ENCODE data around the gene CLECL1.
"Not testable (repeated sequence)": the region's sequence is repeated elsewhere in the genome, so short reads cannot be mapped to it uniquely, and the experiment has no call there.

The CLECL1 gene

DNA sequence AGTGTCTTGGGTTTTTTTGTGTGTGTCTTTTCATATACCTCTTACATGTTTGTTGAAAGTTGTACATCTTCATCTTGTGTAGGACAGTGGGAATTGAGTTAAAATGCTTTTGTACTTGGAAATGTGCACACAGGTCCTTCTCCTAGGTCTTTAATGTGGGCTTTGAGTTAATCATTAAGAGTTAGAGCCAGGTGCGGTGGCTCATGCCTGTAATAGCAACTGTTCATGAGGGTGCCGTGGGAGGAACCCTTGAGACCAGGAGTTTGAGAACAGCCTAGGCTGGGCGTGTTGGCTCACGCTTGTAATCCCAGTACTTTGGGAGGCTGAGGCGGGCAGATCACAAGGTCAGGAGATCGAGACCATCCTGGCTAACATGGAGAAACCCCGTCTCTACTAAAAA is 13.9 kb downstream of the CLECL1 start:
- in situ Hi-C loops (cut with MboI; ENCODE audit: low pct_unique_long_range_greater_than_20kb, low sequenced_read_pairs, unreplicated experiment), result no loop called here
- DNase-seq (ENCODE audit: low spot score), result no peak
- TF ChIP-seq, protein P1, sequence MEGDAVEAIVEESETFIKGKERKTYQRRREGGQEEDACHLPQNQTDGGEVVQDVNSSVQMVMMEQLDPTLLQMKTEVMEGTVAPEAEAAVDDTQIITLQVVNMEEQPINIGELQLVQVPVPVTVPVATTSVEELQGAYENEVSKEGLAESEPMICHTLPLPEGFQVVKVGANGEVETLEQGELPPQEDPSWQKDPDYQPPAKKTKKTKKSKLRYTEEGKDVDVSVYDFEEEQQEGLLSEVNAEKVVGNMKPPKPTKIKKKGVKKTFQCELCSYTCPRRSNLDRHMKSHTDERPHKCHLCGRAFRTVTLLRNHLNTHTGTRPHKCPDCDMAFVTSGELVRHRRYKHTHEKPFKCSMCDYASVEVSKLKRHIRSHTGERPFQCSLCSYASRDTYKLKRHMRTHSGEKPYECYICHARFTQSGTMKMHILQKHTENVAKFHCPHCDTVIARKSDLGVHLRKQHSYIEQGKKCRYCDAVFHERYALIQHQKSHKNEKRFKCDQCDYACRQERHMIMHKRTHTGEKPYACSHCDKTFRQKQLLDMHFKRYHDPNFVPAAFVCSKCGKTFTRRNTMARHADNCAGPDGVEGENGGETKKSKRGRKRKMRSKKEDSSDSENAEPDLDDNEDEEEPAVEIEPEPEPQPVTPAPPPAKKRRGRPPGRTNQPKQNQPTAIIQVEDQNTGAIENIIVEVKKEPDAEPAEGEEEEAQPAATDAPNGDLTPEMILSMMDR (IDR thresholded peaks at IDR 0.05; ENCODE audit: extremely low read depth, insufficient read depth, missing control alignments), result no peak

GRCh38 chr12:9717070-9717925 is 15.6 kb downstream of the CLECL1 start:
- TF ChIP-seq, protein P1 (IDR thresholded peaks at IDR 0.05; ENCODE audit: extremely low read depth, insufficient read depth, missing control alignments), result no peak
- no peak for DNase-seq (ENCODE audit: low spot score)
- in situ Hi-C loops (cut with MboI; ENCODE audit: low pct_unique_long_range_greater_than_20kb, low sequenced_read_pairs, unreplicated experiment), result no loop called here

- in situ Hi-C loops (cut with MboI; ENCODE audit: low pct_unique_long_range_greater_than_20kb, low sequenced_read_pairs, unreplicated experiment); DNase-seq (ENCODE audit: low spot score): not testable (repeated sequence)
Measured at GRCh38 chr12:9713032-9713558, 19.8 kb downstream of the CLECL1 start.

- TF ChIP-seq, protein P1 (IDR thresholded peaks at IDR 0.05; ENCODE audit: extremely low read depth, insufficient read depth, missing control alignments), result no peak
- in situ Hi-C loops (cut with MboI; ENCODE audit: low pct_unique_long_range_greater_than_20kb, low sequenced_read_pairs, unreplicated experiment), result no loop called here
- no peak for DNase-seq (ENCODE audit: low spot score)
Measured at GRCh38 chr12:9711664-9712063, 21.2 kb downstream of the CLECL1 start.

- DNase-seq (ENCODE audit: low spot score), result no peak
- in situ Hi-C loops (cut with MboI; ENCODE audit: low pct_unique_long_range_greater_than_20kb, low sequenced_read_pairs, unreplicated experiment), result no loop called here
- TF ChIP-seq, protein P1 (IDR thresholded peaks at IDR 0.05; ENCODE audit: extremely low read depth, insufficient read depth, missing control alignments), result no peak
Measured at GRCh38 chr12:9710584-9711375, 22.1 kb downstream of the CLECL1 start.

DNA sequence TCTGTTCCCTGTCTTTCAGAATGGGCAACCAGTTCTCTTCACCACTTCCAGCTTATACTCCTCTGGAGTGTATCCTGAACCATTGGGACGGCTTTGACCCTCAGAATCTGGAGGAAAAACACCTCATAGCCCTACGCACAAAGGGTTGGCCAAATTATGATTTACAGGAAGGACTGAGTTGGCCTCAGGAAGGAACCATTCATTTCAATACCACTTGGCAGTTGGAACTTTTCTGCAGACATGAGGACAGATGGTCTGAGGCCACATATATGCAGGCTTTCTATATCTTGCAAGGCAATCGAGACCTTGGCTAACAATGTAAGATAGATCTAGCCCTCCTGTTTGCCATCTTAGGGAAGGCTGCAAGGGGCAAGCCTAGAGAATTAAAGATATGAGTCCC is 24.0 kb downstream of the CLECL1 start:
- in situ Hi-C loops (cut with MboI; ENCODE audit: low pct_unique_long_range_greater_than_20kb, low sequenced_read_pairs, unreplicated experiment), result no loop called here
- TF ChIP-seq, protein P1 (IDR thresholded peaks at IDR 0.05; ENCODE audit: extremely low read depth, insufficient read depth, missing control alignments), result no peak
- DNase-seq (ENCODE audit: low spot score), result no peak
